Colon (tissue), 2 donors: ENCODE measurements around the gene ZC3H11A.
"Not testable (repeated sequence)": the region's sequence is repeated elsewhere in the genome, so short reads cannot be mapped to it uniquely, and the experiment has no call there.

Experiments used
- FAIRE-seq: peaks from 2 replicates; lab custom pipeline; 2012; peaks lifted over from hg19 to GRCh38; lab: Jason Lieb, UNC
- donor health status: control.
- donor health status: control.

ZC3H11A gene

DNA sequence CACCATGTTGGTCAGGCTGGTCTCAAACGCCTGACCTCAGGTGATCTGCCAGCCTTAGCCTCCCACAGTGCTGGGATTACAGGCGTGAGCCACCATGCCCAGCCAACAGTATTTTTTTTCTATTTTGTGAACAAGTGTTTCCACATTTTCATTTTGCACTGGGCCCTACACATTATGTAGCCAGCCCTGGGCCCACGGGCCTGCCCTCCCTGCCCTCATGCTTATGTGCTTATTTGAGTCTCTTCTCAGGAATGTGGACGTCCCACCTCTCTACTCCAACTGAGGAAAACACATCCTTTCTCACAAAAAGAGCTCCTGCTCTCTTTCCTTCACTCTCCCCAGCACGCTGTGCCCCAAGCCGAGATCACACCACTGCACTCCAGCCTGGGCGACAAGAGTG, 13.5 kb upstream of the ZC3H11A start:
- no peak for FAIRE-seq

DNA sequence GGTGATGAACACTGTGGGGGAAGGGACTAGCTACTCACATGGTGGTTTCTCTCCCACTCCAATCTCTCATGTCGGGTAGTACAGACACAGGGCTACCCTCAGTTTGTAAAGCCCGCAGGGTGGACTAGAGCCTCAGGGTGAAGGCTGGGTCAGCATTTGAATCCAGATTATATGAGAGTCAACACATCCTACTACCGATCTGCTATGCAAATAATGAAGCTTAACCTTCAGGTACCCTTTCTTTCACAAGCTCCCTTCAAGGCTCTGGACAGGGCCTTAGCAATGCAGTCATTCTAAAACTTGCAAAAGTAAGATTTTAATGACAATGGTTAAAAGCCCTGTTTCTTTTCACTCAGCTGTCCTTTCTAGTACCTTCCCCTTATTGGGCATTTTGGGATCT, 5.5 kb upstream of the ZC3H11A start:
- no peak for FAIRE-seq

DNA sequence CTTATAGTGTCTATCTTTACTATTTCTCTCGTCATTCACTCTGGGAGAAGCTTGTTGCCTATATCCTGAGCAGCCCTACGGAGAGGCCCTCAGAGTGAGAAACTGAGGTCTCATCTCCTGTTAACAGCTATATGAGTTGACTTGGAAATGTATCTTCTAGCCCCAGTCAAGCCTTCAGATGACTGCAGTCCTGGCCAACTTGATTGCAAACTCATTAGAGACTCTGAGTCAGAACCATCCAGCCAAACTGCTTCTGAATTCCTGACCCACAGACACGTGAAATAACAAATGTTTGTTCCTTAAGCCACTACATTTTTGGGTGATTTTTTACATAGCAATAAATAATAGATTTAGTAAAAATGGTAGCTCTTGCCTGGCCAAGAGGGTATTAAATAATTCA, 3.9 kb upstream of the ZC3H11A start:
- FAIRE-seq: no peak

DNA sequence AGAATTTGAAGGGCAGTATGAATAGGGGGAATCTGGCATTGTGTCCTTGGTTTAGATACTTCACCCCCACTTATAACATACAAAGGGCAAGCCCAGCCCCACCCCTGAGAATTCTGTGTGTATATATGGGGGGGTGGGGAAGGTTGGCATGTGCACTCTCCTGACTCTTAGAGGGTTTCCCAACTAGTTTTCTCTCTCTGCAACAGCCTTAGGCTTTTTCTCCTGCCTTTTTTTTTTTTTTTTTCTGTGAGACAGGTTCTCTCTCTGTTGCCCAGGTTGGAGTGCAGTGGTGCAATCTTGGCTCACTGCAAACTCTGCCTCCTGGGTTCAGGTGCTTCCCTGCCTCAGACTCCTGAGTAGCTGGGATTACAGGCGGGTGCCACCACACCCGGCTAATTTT, 2.9 kb upstream of the ZC3H11A start:
- FAIRE-seq: no peak

DNA sequence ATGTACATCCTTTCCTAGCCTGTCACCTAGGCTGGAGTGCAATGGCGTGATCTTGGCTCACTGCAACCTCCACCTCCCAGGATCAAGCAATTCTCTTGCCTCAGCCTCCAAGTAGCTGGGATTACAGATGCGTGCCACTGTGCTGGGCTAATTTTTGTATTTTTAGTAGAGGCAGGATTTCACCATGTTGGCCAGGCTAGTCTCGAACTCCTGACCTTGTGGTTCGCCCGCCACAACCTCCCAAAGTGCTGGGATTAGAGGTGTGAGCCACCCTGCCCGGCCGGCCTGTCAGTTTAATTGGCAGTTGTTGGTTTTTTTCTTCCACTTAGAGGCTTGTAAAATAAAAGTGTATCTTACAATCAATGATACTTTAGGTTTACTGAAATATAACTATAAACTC, 1.9 kb upstream of the ZC3H11A start:
- not testable (repeated sequence) for FAIRE-seq

DNA sequence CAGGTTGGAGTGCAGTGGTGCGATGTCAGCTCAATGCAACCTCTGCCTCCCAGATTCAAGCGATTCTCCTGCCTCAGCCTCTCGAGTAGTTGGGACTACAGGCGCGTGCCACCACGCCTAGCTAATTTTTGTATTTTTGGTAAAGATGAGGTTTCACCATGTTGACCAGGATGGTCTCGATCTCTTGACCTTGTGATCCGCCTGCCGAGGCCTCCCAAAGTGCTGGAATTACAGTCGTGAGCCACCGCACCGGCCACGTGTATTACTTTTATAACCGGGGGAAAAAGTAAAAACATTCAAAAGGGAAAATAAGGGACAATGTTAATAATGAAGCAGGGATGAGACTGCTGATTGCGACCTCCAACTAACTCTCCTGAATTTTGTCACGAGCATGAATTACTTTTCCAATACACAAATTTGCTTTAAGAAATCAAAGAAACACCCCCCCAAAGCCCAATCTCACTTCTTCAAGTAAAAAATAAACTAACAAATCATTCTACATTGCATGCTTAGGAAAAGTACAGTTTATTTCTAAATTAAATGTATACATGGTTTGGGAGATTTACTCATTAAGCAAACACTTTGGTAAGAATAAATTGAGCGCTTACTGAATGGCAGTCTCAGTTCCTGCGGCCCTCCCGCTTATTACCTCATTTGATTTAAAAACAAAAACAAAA, 521 bp upstream of the ZC3H11A start:
- FAIRE-seq: no peak

DNA sequence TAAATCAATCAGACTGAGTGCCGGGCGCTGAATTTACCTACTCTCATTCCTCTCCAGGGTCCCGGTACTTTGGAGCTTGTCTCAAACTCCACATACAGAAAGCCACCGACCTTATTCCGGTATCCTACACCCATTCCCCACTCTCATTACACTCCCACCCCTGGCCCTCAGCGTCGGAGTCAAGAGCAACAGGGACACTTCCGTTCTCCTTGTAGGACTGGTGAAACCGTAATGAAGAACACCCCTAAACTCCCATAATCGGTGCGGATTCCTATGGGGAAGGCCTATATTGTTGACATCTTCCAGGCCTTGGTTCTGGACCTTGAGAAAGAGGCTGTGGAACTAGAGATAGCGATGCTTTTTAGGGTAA, 798 bp downstream of the ZC3H11A start:
- no peak for FAIRE-seq

DNA sequence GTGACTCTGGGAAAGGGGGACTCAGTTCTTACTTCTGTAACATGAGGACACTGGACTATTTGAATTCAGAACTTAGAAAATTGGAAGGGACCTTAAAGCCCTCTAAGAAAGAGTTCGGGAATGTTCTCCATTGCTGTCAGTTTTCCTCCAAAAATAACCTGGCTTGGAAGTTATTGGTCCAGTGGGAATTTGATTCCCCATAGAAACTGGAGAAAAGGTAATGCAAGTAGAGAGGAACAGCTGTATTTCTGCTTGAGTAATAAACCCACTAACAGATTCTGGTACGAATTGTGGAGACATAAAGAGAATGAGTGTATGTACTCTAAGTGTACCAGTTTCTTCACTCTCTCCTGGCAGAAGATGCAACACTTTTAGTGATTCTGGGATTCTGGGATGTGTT, 1.8 kb downstream of the ZC3H11A start:
- no peak for FAIRE-seq

DNA sequence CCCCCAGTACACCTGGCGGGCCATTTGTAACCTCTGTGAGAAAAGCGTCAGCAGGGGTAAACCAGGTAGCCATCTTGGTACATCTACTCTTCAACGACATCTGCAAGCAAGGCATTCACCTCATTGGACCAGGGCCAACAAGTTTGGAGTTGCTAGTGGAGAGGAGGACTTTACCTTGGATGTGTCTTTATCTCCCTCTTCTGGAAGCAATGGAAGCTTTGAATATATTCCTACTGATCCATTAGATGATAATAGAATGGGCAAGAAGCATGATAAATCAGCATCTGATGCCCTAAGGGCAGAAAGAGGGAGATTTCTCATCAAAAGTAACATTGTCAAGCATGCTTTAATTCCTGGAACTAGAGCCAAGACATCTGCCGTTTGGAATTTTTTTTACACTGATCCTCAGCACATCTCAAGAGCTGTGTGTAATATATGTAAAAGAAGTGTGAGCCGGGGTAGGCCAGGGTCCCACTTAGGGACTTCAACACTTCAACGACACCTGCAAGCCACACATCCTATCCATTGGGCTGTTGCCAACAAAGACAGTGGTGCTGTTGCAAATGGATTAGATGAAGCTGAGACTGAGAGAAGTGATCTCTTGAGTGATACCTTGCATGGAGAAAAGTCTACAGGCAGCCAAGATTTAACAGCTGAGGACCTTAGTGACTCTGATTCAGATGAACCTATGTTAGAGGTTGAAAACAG, 2.7 kb downstream of the ZC3H11A start:
- no peak for FAIRE-seq

DNA sequence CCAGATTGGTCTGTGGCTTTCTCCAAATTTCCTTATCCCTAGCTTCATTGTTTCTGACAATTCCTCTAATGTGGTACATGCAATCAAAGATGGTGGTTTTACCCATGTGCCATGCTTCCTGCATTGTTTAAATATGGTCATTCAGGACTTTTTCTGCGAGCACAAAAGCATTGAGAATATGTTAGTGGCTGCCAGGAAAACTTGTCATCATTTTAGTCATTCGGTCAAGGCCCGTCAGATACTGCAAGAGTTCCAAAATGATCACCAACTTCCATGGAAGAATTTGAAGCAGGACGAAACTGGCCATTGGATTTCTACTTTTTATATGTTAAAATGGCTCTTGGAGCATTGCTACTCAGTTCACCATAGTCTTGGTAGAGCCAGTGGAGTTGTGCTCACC, 3.7 kb downstream of the ZC3H11A start:
- no peak for FAIRE-seq

DNA sequence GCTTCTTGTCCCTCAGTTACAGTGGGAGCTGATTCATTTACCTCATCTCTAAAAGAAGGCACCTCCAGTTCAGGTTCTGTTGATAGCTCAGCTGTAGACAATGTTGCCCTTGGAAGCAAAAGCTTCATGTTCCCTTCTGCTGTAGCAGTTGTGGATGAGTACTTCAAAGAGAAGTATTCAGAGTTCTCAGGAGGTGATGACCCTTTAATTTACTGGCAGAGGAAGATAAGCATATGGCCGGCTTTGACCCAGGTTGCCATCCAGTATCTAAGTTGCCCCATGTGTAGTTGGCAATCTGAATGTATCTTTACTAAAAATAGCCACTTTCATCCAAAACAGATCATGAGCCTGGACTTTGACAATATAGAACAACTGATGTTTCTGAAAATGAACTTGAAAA, 4.5 kb downstream of the ZC3H11A start:
- no peak for FAIRE-seq

DNA sequence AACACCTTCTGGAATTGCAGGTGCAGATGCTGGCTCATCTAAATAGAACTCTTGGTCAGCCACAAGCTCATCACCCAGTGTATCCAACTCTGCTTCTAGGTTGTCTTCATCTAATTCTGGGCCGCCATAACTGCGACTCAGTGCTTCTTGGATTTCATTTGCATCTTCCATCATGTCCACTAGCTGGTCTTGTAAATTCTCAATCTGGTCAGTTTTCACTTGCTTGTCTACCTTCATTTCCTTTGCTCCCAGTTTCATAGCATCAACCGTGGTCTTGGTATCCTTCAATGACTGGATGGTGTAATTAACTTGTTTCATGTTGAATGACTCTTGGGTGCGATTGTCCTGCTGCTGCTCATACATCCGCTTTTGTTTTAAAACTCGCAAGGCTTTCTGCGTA, 10.3 kb downstream of the ZC3H11A start:
- no peak for FAIRE-seq

DNA sequence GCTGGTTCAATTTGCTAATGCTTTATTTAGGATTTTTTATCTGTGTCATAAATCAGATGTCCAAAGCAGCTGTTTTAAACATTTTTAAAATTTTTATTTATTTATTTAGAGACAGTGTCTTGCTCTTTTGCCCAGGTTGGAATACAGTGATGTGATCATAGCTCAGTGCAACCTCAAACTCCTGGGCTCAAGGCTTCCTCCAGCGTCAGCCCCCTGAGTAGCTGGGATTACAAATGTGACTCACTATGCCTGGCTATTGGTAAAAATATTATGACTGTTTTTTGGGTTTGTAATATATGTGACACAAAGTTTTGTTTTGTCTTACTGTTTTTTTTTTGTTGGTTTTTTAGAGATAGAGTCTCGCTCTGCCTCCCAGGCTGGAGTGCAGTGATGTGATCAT, 11.8 kb downstream of the ZC3H11A start:
- no peak for FAIRE-seq

DNA sequence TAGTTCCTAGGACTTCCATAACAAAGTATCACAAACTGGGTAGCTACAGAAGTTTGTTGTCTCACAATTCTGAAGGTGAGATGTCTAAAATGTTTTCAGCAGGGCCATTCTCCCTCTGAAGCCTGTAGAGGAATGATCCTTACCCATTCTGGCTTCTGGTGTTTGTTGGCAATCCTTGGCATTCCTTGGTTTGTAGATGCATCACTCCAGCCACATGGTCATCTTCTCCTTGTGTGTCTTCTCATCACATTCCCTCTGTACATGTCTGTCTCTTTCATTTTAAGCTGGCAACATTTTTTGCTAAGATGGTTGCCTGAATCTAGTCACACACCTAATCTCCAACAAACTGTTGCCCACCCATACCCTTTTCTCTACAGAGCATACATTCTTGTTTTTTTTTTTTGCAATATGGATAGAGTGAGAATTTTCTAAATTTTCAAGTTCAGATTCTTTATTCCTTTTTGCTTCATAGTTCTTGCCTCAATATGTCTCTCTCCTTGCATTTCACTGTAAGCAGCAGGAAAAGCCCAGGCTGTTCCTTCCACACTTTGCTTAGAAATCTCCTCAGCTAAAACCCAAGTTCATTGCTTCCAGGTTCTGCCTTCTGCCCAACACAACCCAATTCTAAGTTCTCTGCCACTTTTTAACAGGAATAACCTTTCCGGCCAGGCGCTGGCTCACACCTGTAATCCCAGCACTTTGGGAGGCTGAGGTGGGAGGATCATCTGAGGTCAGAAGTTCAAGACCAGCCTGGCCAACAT, 18.3 kb downstream of the ZC3H11A start:
- no peak for FAIRE-seq

DNA sequence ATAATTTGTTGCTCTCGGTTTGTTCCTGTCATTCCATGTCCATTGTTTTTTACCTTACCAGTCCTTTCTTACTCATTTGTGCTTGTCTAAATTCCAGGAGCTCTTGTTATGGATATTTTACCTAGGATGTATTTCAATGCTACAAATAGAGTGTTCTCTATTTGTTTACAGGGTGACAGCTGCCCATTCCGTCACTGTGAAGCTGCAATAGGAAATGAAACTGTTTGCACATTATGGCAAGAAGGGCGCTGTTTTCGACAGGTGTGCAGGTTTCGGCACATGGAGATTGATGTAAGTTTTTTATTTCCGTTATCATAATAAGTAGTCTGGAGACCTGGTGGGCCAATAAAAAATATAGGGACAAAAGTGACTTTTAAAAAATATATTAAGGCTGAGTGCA, 23.0 kb downstream of the ZC3H11A start:
- no peak for FAIRE-seq

DNA sequence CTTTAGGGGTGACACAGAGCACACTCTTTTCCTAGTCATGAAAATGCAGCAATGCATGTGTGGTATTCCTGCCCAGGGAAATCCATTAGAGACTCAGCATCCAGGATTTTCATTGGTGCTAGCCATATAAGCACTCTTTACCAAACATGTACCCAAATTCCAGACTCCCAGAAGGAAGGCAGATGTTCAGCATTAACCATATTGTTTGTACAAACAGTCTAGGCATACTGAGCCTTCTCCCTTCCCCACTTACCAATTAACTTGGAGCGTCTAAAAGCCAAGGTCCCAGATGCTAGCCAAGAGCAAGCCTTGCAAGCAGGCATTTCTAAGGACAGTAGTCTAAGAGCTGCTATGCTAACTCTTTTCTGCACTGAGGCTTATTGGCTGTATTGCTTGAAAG, 27.9 kb downstream of the ZC3H11A start:
- no peak for FAIRE-seq

DNA sequence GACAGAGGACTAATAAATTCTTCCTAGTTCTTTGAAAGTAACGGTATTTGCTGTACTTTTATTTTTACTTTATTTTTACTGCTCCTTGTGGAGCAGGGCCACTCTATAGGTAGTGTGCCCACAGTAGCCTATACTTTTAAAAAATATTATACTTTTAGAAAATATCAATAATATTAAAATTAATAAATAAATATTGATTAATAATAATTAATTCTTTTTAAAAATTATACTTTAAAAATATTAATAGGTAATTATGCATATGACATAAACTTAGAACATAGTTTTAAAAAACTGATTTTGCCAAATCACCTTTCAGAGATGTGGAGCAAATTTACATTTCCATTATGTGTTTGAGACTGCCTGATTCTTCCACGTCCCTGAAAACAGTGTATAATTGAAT, 30.8 kb downstream of the ZC3H11A start:
- FAIRE-seq: no peak

DNA sequence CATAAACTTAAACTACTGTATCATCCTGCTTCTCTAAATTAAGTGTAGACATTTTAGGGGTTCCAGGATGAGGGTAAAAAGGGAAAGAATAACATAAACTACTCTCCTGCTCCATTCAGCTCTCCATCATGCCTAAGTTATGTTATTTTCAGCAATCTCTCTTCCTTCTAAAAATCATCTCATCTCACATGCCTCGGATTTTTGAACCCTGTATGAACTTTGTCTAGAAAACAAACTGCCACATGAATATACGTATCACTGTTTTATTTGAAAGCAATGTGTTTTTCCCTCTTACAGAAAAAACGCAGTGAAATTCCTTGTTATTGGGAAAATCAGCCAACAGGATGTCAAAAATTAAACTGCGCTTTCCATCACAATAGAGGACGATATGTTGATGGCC, 32.6 kb downstream of the ZC3H11A start:
- FAIRE-seq: no peak

DNA sequence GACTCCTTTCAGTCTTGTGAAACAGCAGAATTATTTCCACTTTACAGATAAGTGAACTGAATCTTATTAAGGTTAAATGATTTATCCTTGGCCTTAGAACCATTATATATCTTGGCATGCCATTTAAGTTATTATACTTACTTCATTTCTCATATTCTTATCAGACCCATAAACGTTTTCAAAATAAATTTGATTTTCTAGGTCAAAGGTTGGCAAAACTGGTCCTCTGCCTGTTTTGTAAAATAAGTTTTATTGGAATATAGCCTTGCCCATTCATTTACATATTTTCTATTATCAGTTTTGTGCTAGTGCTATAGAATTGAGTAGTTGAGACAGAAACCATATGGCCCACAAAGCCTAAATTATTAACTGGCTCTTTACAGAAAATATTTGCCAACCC, 33.1 kb downstream of the ZC3H11A start:
- no peak for FAIRE-seq

DNA sequence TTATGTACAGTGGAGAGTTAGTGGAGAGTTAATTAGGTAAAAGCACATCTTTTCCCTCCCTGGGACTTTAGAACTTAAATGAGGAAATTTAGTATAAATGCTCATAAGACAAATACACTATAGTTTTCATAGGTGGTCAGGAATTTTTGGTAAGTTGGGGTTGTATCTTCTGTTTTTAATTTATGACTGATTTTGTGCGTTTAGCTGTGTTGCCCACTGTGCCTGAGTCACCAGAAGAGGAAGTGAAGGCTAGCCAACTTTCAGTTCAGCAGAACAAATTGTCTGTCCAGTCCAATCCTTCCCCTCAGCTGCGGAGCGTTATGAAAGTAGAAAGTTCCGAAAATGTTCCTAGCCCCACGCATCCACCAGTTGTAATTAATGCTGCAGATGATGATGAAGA, 33.8 kb downstream of the ZC3H11A start:
- FAIRE-seq: not testable (repeated sequence)

DNA sequence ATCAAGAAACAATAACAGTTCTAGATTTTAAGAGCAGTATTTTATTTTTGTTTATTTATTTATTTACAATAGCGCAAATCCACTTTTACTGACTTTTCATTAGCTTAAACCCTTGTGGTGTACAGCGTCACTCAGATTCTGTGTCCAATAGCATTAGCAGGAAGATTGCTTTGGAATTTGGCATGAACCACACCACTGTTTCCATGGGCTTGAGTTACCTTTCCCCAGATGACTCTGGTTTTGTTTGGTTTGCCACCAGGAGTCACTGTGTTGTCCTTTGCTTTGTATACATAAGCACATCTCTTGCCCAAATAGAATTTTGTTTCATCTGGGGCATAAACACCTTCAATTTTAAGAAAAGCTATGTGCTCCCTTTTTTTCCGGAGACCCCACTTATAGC, 40.1 kb downstream of the ZC3H11A start:
- FAIRE-seq: no peak

DNA sequence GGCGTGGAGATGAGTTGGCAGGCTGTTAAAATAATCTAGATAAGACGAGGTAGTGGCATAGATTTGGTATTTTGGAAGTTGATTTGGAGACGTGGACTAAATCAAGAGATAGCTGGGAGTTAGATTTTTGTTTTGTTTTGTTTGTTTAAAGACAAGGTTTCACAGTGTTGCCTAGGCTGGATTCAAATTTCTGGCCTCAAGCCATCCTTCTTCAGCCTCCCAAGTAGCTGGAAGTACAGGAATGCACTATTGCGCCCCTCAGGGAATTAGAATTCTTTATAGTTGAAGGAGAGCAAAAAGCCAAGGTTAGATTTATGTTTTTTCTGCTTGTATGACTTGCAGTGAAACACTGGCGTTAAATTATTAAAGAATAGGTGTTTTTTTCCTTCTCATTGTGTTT, 43.7 kb downstream of the ZC3H11A start:
- no peak for FAIRE-seq

DNA sequence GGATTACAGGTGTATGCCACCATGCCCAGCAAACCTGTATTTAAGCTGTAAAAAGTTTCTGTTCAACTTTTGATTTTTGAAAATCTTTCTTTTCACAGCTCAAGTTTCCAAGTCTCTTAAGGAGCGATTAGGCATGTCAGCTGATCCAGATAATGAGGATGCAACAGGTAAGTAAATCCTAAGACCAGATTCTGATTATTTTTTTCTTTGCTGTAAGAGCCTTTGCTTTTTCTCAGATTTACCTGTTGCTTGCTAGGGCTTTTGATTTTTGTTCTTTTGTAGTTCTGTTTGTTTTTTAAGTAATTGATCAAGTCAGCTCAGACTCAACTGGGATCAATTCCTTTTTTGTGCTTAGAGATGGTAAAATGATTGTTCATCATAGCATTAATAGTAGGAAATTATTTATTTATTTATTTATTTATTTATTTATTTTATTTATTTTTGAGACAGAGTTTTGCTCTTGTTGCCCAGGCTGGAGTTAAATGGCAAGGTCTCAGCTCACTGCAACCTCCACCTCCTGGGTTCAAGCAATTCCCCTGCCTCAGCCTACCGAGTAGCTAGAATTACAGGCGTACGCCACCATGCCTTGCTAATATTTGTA, 44.9 kb downstream of the ZC3H11A start:
- no peak for FAIRE-seq
